Neural cell (in vitro differentiated cells): ENCODE data around the gene MS4A18.

ENCODE experiments used
- EP300 ChIP-seq: fragments of 450-650 bp; conservative IDR thresholded peaks from 2 replicates; pipeline ENCODE4 v1.6.1; 2014; ENCODE audit warnings: antibody characterized with exemption, mild to moderate bottlenecking, moderate library complexity; ENCODE audit not compliant: poor library complexity, severe bottlenecking
- EZH2 ChIP-seq: fragments of 200-600, 300-800 bp; shearing (Covaris generic), sonication (generic); IDR thresholded peaks from 2 replicates; pipeline ENCODE4 v1.6.1; 2014; ENCODE audit warnings: antibody characterized with exemption, low read length, borderline replicate concordance, mild to moderate bottlenecking; ENCODE audit not compliant: insufficient read depth, poor library complexity, severe bottlenecking
- MXI1 ChIP-seq: fragments of 450-650 bp; conservative IDR thresholded peaks from 2 replicates; pipeline ENCODE4 v1.6.1; 2014; ENCODE audit warnings: antibody characterized with exemption, mild to moderate bottlenecking; ENCODE audit not compliant: poor library complexity, severe bottlenecking
- POLR2AphosphoS5 ChIP-seq: IDR thresholded peaks from 2 replicates; pipeline ENCODE4 v1.6.1; 2012
- RAD21 ChIP-seq: fragments of 450-650 bp; conservative IDR thresholded peaks from 2 replicates; pipeline ENCODE4 v1.6.1; 2014; ENCODE audit warnings: antibody characterized with exemption, mild to moderate bottlenecking, moderate library complexity
- SMC3 ChIP-seq: fragments of 450-650 bp; conservative IDR thresholded peaks from 2 replicates; pipeline ENCODE4 v1.6.1; 2014; ENCODE audit warnings: antibody characterized with exemption, mild to moderate bottlenecking, moderate library complexity; ENCODE audit not compliant: poor library complexity
- TAF1 ChIP-seq: IDR thresholded peaks from 2 replicates; pipeline ENCODE4 v1.6.1; 2012; ENCODE audit warnings: low read depth
- TF ChIP-seq, protein P1 (sequence below): fragments of 450-650 bp; IDR thresholded peaks from 2 replicates; pipeline ENCODE4 v1.5.1; 2014; ENCODE audit warnings: antibody characterized with exemption, mild to moderate bottlenecking, moderate library complexity; ENCODE audit not compliant: poor library complexity, severe bottlenecking
- TF ChIP-seq, protein P2 (sequence below): IDR thresholded peaks from 2 replicates; pipeline ENCODE4 v1.6.1; 2012; ENCODE audit warnings: borderline replicate concordance

DNA sequence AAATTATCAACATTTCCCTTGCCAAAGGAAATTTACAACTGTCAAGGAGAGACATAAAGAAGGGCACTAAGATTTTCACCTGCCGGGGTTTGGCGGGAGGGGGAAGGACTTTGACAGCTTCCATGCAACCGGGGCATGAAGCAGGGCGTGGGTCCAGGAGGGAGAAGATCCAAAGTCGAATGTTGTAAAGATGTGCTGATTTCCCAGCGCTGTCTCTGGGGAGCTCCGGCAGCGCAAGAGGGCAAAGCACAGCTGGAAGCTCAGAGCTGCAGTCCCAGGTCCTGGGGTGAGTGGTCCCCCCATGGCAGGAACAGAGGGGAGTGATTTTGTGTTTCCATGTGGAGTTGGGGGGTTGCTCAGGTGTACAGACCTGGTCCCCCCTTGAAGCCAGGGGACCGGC, 60.6 kb downstream of the MS4A18 start, which contains the start of gene MS4A10:
- TF ChIP-seq, protein P1, sequence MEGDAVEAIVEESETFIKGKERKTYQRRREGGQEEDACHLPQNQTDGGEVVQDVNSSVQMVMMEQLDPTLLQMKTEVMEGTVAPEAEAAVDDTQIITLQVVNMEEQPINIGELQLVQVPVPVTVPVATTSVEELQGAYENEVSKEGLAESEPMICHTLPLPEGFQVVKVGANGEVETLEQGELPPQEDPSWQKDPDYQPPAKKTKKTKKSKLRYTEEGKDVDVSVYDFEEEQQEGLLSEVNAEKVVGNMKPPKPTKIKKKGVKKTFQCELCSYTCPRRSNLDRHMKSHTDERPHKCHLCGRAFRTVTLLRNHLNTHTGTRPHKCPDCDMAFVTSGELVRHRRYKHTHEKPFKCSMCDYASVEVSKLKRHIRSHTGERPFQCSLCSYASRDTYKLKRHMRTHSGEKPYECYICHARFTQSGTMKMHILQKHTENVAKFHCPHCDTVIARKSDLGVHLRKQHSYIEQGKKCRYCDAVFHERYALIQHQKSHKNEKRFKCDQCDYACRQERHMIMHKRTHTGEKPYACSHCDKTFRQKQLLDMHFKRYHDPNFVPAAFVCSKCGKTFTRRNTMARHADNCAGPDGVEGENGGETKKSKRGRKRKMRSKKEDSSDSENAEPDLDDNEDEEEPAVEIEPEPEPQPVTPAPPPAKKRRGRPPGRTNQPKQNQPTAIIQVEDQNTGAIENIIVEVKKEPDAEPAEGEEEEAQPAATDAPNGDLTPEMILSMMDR = no peak
- TF ChIP-seq EZH2 = no peak
- peak; percentile 28 for TF ChIP-seq EP300
- TF ChIP-seq SMC3 = no peak
- TF ChIP-seq POLR2AphosphoS5 = no peak
- TF ChIP-seq MXI1 = no peak
- TF ChIP-seq, protein P2, sequence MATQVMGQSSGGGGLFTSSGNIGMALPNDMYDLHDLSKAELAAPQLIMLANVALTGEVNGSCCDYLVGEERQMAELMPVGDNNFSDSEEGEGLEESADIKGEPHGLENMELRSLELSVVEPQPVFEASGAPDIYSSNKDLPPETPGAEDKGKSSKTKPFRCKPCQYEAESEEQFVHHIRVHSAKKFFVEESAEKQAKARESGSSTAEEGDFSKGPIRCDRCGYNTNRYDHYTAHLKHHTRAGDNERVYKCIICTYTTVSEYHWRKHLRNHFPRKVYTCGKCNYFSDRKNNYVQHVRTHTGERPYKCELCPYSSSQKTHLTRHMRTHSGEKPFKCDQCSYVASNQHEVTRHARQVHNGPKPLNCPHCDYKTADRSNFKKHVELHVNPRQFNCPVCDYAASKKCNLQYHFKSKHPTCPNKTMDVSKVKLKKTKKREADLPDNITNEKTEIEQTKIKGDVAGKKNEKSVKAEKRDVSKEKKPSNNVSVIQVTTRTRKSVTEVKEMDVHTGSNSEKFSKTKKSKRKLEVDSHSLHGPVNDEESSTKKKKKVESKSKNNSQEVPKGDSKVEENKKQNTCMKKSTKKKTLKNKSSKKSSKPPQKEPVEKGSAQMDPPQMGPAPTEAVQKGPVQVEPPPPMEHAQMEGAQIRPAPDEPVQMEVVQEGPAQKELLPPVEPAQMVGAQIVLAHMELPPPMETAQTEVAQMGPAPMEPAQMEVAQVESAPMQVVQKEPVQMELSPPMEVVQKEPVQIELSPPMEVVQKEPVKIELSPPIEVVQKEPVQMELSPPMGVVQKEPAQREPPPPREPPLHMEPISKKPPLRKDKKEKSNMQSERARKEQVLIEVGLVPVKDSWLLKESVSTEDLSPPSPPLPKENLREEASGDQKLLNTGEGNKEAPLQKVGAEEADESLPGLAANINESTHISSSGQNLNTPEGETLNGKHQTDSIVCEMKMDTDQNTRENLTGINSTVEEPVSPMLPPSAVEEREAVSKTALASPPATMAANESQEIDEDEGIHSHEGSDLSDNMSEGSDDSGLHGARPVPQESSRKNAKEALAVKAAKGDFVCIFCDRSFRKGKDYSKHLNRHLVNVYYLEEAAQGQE = no peak
- no peak for TF ChIP-seq TAF1
- TF ChIP-seq RAD21 = no peak
